ENCODE results near the gene PAPLN.
A peak's percentile ranks its signal among the peaks of the same experiment; 100 is the strongest.
"Not testable (repeated sequence)": the region's sequence is repeated elsewhere in the genome, so short reads cannot be mapped to it uniquely, and the experiment has no call there.

PAPLN gene, protein sequence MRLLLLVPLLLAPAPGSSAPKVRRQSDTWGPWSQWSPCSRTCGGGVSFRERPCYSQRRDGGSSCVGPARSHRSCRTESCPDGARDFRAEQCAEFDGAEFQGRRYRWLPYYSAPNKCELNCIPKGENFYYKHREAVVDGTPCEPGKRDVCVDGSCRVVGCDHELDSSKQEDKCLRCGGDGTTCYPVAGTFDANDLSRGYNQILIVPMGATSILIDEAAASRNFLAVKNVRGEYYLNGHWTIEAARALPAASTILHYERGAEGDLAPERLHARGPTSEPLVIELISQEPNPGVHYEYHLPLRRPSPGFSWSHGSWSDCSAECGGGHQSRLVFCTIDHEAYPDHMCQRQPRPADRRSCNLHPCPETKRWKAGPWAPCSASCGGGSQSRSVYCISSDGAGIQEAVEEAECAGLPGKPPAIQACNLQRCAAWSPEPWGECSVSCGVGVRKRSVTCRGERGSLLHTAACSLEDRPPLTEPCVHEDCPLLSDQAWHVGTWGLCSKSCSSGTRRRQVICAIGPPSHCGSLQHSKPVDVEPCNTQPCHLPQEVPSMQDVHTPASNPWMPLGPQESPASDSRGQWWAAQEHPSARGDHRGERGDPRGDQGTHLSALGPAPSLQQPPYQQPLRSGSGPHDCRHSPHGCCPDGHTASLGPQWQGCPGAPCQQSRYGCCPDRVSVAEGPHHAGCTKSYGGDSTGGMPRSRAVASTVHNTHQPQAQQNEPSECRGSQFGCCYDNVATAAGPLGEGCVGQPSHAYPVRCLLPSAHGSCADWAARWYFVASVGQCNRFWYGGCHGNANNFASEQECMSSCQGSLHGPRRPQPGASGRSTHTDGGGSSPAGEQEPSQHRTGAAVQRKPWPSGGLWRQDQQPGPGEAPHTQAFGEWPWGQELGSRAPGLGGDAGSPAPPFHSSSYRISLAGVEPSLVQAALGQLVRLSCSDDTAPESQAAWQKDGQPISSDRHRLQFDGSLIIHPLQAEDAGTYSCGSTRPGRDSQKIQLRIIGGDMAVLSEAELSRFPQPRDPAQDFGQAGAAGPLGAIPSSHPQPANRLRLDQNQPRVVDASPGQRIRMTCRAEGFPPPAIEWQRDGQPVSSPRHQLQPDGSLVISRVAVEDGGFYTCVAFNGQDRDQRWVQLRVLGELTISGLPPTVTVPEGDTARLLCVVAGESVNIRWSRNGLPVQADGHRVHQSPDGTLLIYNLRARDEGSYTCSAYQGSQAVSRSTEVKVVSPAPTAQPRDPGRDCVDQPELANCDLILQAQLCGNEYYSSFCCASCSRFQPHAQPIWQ

DNA sequence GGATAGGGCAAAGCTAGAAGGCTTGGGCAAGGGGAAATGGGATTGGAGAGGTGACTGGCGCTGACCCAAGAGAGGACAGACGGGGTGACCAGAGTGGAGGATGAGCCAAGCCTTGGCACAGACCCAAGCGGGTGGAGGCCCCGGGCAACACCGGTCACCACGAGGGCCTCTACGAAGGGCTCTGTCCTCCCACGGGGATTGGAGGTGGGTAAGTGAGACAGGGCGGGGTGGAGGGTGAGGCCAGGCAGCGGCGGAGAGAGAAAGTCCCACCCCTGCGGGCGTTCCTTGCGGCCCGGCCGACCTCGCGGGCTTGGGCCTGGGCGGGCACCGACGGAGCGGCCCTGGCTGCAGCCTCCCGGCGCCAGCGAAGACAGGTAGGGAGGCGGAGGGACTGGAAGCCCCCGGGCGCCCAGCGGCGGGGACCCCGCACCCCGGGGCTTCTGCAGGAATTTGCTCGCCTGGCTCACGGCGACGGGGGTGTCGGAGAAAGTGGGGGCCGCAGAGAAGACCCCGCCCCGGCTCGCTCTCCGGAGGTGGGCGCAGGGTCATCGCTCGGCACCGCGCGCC, at the start of gene PAPLN:
Gene PAPLN (plus strand): TSS at position 288 of the 567 bp plus-strand sequence. CDS start 2,273 bp downstream, outside the sequence.
- Histone ChIP-seq H3K9me3 (ENCODE audit: control insufficient read depth, insufficient read depth, low read length) (no peaks in the 10 kb centered on the region), H3K27me3 (ENCODE audit: control insufficient read depth, insufficient read depth, low read length) (peaks cover 42% of the 10 kb centered on the region), H3K27ac (ENCODE audit: low read depth, low read length) (peak within 1 kb of the TSS; percentile 90), H3K36me3 (ENCODE audit: control insufficient read depth, insufficient read depth, low read length) (no peaks in the 10 kb centered on the region; the same call in 1 of the 2 replicates), H3K4me1 (ENCODE audit: control insufficient read depth, insufficient read depth, low read length) (peaks cover 63% of the 10 kb centered on the region), H3K9ac (ENCODE audit: low read depth, low read length) (no peak within 1 kb of the TSS), H3K4me3 (ENCODE audit: low read depth, low read length) (peak within 1 kb of the TSS; percentile 55)

DNA sequence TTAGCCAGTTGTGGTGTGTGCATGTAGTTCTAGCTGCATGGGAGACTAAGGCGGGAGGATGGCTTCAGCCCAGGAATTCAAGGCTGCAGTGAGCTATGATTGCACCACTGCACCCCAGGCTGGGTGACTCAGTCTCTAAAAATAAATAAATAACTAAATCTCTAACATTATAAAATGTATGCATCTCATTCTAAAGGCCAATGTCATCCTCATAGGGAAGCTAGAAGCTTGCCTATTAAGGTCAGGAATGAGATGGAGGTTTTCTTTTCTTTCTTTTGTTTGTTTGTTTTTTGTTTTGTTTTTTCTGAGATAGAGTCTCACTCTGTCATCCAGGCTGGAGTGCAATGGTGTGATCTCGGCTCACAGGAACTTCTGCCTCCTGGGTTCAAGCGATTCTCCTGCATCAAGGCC, 48.8 kb upstream of the PAPLN start:
- no peak overlapping the region for H3K9ac ChIP-seq (ENCODE audit: low read depth, low read length)
- no peaks in the 10 kb centered on the region for H3K4me1 ChIP-seq (ENCODE audit: control insufficient read depth, insufficient read depth, low read length)
- peaks cover 35% of the 10 kb centered on the region for H3K36me3 ChIP-seq (ENCODE audit: control insufficient read depth, insufficient read depth, low read length)
- no peak overlapping the region for H3K4me3 ChIP-seq (ENCODE audit: low read depth, low read length)
- no peaks in the 10 kb centered on the region for H3K9me3 ChIP-seq (ENCODE audit: control insufficient read depth, insufficient read depth, low read length)
- no peak overlapping the region for H3K27ac ChIP-seq (ENCODE audit: low read depth, low read length)
- H3K27me3 ChIP-seq (ENCODE audit: control insufficient read depth, insufficient read depth, low read length), result no peaks in the 10 kb centered on the region

DNA sequence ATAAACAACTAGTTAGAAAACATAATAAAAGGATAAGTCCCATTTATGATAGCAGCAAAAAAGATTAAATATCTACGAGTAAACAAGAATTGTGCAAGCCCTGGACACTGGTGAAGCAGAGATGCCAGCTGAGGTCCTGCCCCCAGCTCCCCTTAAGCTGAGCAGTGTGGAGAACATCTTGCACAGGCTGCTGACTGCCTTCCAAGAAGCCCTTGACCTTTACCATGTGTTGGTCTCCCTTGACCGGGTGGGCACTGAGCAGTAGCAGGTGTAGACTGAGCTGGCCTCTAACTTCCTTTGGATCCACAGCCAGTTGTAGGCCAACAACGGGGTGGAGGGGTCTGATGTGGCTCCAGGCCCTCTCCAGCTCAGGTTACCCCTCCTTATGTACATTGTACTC, 47.7 kb upstream of the PAPLN start:
- Histone ChIP-seq H3K36me3 (ENCODE audit: control insufficient read depth, insufficient read depth, low read length) (peaks cover 44% of the 10 kb centered on the region), H3K27me3 (ENCODE audit: control insufficient read depth, insufficient read depth, low read length) (no peaks in the 10 kb centered on the region), H3K9me3 (ENCODE audit: control insufficient read depth, insufficient read depth, low read length) (no peaks in the 10 kb centered on the region), H3K4me3 (ENCODE audit: low read depth, low read length) (no peak overlapping the region), H3K9ac (ENCODE audit: low read depth, low read length) (no peak overlapping the region), H3K27ac (ENCODE audit: low read depth, low read length) (no peak overlapping the region), H3K4me1 (ENCODE audit: control insufficient read depth, insufficient read depth, low read length) (no peaks in the 10 kb centered on the region)

DNA sequence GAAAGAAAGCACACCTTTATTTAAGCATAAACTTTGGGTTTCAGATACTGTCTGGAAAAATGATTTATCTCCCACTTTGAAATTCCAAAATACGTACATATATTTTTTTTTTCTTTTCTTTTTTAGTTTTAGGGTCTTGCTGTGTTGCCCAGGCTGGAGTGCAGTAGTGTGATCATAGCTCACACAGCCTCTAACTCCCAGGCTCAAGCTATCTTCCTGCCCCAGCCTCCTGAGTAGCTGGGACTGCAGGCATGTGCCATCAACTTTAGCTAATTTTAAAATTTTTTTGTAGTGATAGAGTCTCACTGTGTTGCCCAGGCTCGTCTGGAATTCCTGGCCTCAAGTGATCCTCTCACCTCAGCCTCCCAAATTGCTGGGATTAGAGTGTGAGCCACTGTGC, 45.9 kb upstream of the PAPLN start:
- no peak overlapping the region for H3K27ac ChIP-seq (ENCODE audit: low read depth, low read length)
- H3K4me1 ChIP-seq (ENCODE audit: control insufficient read depth, insufficient read depth, low read length), result no peaks in the 10 kb centered on the region
- no peak overlapping the region for H3K4me3 ChIP-seq (ENCODE audit: low read depth, low read length)
- H3K9ac ChIP-seq (ENCODE audit: low read depth, low read length), result no peak overlapping the region
- H3K36me3 ChIP-seq (ENCODE audit: control insufficient read depth, insufficient read depth, low read length), result peaks cover 54% of the 10 kb centered on the region
- no peaks in the 10 kb centered on the region for H3K9me3 ChIP-seq (ENCODE audit: control insufficient read depth, insufficient read depth, low read length)
- H3K27me3 ChIP-seq (ENCODE audit: control insufficient read depth, insufficient read depth, low read length), result no peaks in the 10 kb centered on the region

DNA sequence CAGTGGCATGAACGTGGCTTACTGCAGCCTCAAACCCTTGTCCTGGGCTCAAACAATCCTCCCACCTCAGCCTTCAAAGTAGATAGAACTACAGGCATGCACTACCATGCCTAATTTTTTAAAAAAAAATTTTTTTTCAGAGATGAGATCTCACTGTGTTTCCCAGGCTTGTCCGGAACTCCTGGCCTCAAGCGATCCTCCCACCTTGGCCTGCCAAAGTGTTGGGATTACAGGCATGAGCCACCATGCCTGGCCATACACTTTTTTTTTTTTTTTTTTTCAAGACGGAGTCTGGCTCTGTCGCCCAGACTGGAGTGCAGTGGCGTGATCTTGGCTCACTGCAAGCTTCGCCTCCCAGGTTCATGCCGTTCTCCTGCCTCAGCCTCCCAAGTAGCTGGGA, 43.0 kb upstream of the PAPLN start:
- Histone ChIP-seq H3K4me1 (ENCODE audit: control insufficient read depth, insufficient read depth, low read length) (peaks cover 20% of the 10 kb centered on the region), H3K36me3 (ENCODE audit: control insufficient read depth, insufficient read depth, low read length) (peaks cover 42% of the 10 kb centered on the region)
- not testable (repeated sequence) for H3K4me3 ChIP-seq (ENCODE audit: low read depth, low read length); H3K27me3 ChIP-seq (ENCODE audit: control insufficient read depth, insufficient read depth, low read length); H3K27ac ChIP-seq (ENCODE audit: low read depth, low read length); H3K9me3 ChIP-seq (ENCODE audit: control insufficient read depth, insufficient read depth, low read length); H3K9ac ChIP-seq (ENCODE audit: low read depth, low read length)

DNA sequence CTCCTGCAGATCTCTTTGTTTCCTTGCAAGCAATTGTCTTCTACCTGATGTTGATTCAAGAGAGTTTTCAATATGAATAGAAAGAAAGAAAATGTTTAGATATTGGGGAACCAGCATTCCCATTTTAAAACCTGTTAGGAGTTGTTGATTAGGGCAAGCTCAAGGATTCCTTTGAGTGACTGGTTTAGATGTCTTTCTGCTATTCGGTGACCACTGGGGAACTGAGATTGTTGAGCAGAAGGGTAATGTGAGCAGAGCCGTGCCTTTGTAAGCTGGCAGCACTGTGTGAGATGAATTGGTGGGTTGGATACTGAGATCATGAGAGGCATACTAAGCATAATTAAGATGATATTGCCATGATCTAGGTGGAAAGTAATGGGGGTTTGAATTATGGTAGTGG, 39.1 kb upstream of the PAPLN start:
- Histone ChIP-seq H3K27me3 (ENCODE audit: control insufficient read depth, insufficient read depth, low read length) (no peaks in the 10 kb centered on the region), H3K27ac (ENCODE audit: low read depth, low read length) (peak overlapping the region; percentile 56), H3K36me3 (ENCODE audit: control insufficient read depth, insufficient read depth, low read length) (peaks cover 34% of the 10 kb centered on the region), H3K9me3 (ENCODE audit: control insufficient read depth, insufficient read depth, low read length) (no peaks in the 10 kb centered on the region), H3K9ac (ENCODE audit: low read depth, low read length) (peak overlapping the region; percentile 20; the same call in 1 of the 2 replicates), H3K4me3 (ENCODE audit: low read depth, low read length) (peak overlapping the region; percentile 5; the same call in 1 of the 2 replicates), H3K4me1 (ENCODE audit: control insufficient read depth, insufficient read depth, low read length) (peaks cover 20% of the 10 kb centered on the region)

DNA sequence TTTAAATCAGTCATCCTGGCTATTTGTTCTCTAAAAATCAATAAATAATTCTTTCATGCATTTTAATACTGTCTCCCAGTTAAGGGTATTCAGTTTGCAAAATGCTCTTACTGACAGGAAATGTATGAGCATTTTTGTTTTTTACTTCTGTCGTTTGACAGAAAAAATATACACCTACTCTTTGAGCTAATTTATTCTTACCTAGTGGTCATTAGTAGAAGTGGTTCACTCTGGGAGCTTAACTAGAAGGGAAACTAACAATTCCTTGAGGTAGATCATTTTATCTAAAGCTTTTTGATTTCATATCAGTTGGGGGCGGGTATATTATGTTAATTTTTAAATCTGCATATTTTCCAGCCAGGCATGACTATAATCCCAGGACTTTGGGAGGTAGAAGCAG, 33.8 kb upstream of the PAPLN start:
- Histone ChIP-seq H3K36me3 (ENCODE audit: control insufficient read depth, insufficient read depth, low read length) (peaks cover 44% of the 10 kb centered on the region), H3K27me3 (ENCODE audit: control insufficient read depth, insufficient read depth, low read length) (no peaks in the 10 kb centered on the region), H3K27ac (ENCODE audit: low read depth, low read length) (no peak overlapping the region), H3K9me3 (ENCODE audit: control insufficient read depth, insufficient read depth, low read length) (peaks cover 7% of the 10 kb centered on the region; the same call in 1 of the 2 replicates), H3K4me1 (ENCODE audit: control insufficient read depth, insufficient read depth, low read length) (peaks cover 7% of the 10 kb centered on the region), H3K9ac (ENCODE audit: low read depth, low read length) (no peak overlapping the region), H3K4me3 (ENCODE audit: low read depth, low read length) (no peak overlapping the region)

DNA sequence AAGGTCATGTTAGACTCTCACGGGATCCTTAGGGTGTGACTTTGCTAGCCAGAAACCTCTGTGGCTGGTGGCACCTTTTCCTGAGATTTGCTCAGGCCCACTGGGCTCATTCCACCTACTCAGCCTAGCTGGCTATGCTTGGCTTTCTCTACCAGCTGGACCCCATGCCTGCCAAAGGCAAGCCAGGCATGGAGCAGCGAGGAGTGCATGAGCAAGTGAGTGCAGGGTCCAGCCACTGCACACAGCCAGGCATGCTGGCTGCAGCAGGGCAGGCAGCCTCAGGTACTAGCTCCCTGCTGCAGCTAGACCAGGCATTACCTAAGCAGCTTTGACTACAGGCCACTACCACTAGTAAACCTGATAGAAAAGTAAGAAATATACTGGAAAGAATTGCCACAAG, 29.7 kb upstream of the PAPLN start:
- no peaks in the 10 kb centered on the region for H3K27me3 ChIP-seq (ENCODE audit: control insufficient read depth, insufficient read depth, low read length)
- H3K9ac ChIP-seq (ENCODE audit: low read depth, low read length), result no peak overlapping the region
- peaks cover 9% of the 10 kb centered on the region; the same call in 1 of the 2 replicates for H3K9me3 ChIP-seq (ENCODE audit: control insufficient read depth, insufficient read depth, low read length)
- H3K4me3 ChIP-seq (ENCODE audit: low read depth, low read length), result no peak overlapping the region
- no peak overlapping the region for H3K27ac ChIP-seq (ENCODE audit: low read depth, low read length)
- peaks cover 54% of the 10 kb centered on the region for H3K36me3 ChIP-seq (ENCODE audit: control insufficient read depth, insufficient read depth, low read length)
- H3K4me1 ChIP-seq (ENCODE audit: control insufficient read depth, insufficient read depth, low read length), result no peaks in the 10 kb centered on the region

DNA sequence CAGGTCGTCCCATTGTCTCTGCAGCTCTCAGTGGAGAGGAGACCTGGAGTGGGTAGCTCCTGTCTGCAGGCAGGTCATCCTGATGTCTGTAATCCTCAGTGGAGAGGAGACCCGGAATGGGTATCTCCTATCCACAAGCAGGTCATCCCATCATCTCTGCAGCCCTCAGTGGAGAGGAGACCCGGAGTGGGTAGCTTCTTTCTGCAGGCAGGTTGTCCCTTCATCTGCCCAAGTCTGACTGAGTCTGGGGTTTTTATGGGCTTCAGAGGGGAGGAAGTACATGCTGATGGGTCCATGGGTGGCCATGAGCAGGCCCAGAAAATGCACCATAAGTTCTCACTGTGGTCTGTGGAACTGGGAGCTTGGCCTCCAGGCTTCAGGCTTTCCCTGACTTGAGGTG, 28.9 kb upstream of the PAPLN start:
- Histone ChIP-seq H3K9ac (ENCODE audit: low read depth, low read length) (no peak overlapping the region), H3K27me3 (ENCODE audit: control insufficient read depth, insufficient read depth, low read length) (no peaks in the 10 kb centered on the region), H3K4me1 (ENCODE audit: control insufficient read depth, insufficient read depth, low read length) (no peaks in the 10 kb centered on the region), H3K4me3 (ENCODE audit: low read depth, low read length) (no peak overlapping the region), H3K27ac (ENCODE audit: low read depth, low read length) (no peak overlapping the region), H3K36me3 (ENCODE audit: control insufficient read depth, insufficient read depth, low read length) (peaks cover 60% of the 10 kb centered on the region), H3K9me3 (ENCODE audit: control insufficient read depth, insufficient read depth, low read length) (peaks cover 9% of the 10 kb centered on the region; the same call in 1 of the 2 replicates)

DNA sequence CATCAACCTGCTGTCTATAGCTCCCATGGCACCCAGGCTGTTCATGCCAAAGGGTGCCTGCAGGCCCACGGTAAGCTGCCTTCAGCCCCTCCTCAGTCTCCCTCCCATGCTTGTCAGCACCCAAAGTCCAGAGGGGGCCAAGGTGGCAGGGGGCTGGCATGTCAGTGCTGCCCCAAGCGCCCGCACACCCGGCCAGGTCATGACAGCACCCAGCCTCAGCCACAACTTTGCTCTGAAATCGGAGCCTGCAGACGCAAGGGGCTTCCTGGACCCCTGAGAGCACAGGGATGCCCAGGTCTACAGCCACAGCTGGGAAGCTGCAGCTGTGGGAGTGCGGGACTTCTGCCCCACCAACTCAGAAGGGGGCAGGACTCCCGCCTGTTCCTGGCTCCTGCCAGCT, 28.5 kb upstream of the PAPLN start:
- no peak overlapping the region for H3K4me3 ChIP-seq (ENCODE audit: low read depth, low read length)
- H3K9me3 ChIP-seq (ENCODE audit: control insufficient read depth, insufficient read depth, low read length), result peaks cover 9% of the 10 kb centered on the region; the same call in 1 of the 2 replicates
- no peak overlapping the region for H3K9ac ChIP-seq (ENCODE audit: low read depth, low read length)
- H3K36me3 ChIP-seq (ENCODE audit: control insufficient read depth, insufficient read depth, low read length), result peaks cover 64% of the 10 kb centered on the region
- H3K27ac ChIP-seq (ENCODE audit: low read depth, low read length), result no peak overlapping the region
- H3K4me1 ChIP-seq (ENCODE audit: control insufficient read depth, insufficient read depth, low read length), result no peaks in the 10 kb centered on the region
- no peaks in the 10 kb centered on the region for H3K27me3 ChIP-seq (ENCODE audit: control insufficient read depth, insufficient read depth, low read length)

Measured in HUES48 (cell line).